HEK293 (cell line): ENCODE data around the gene NOL6.

Source experiments
- HOXA7 ChIP-seq: sonication (generic); formaldehyde crosslinking; IDR thresholded peaks from 2 replicates; pipeline ENCODE4 v1.8.1; 2022; ENCODE audit warnings: missing genetic modification reagents, borderline replicate concordance
- KLF10 ChIP-seq: fragments of 450-650 bp; IDR thresholded peaks from 2 replicates; pipeline ENCODE4 v1.5.1; 2018; ENCODE audit warnings: missing biosample characterization, mild to moderate bottlenecking, missing genetic modification characterization
- KLF8 ChIP-seq: fragments of 450-650 bp; formaldehyde crosslinking; IDR thresholded peaks from 2 replicates; pipeline ENCODE4 v1.5.1; 2016; ENCODE audit warnings: missing biosample characterization, missing genetic modification characterization
- OSR2 ChIP-seq: fragments of 450-650 bp; formaldehyde crosslinking; IDR thresholded peaks from 2 replicates; pipeline ENCODE4 v1.5.1; 2016; ENCODE audit warnings: missing biosample characterization, missing genetic modification characterization
- RBAK ChIP-seq: fragments of 450-650 bp; formaldehyde crosslinking; IDR thresholded peaks from 2 replicates; pipeline ENCODE4 v1.5.1; 2016; ENCODE audit warnings: missing biosample characterization, missing genetic modification characterization
- SP2 ChIP-seq: fragments of 450-650 bp; formaldehyde crosslinking; IDR thresholded peaks from 2 replicates; pipeline ENCODE4 v1.5.1; 2016; ENCODE audit warnings: missing biosample characterization, missing genetic modification characterization
- SP3 ChIP-seq: fragments of 450-650 bp; formaldehyde crosslinking; IDR thresholded peaks from 2 replicates; pipeline ENCODE4 v1.5.1; 2016; ENCODE audit warnings: missing biosample characterization, missing genetic modification characterization
- SP7 ChIP-seq: fragments of 450-650 bp; formaldehyde crosslinking; IDR thresholded peaks from 2 replicates; pipeline ENCODE4 v1.5.1; 2016; ENCODE audit warnings: missing biosample characterization, missing genetic modification characterization
- ZBTB8A ChIP-seq: fragments of 450-650 bp; formaldehyde crosslinking; IDR thresholded peaks from 2 replicates; pipeline ENCODE4 v1.5.1; 2016; ENCODE audit warnings: missing biosample characterization, missing genetic modification characterization
- ZFHX2 ChIP-seq: fragments of 450-650 bp; formaldehyde crosslinking; conservative IDR thresholded peaks from 2 replicates; pipeline ENCODE4 v1.5.1; 2016; ENCODE audit warnings: missing biosample characterization, missing genetic modification characterization
- ZNF146 ChIP-seq: fragments of 450-650 bp; formaldehyde crosslinking; IDR thresholded peaks from 2 replicates; pipeline ENCODE4 v1.5.1; 2016; ENCODE audit warnings: missing biosample characterization, missing genetic modification characterization
- ZNF16 ChIP-seq: fragments of 450-650 bp; formaldehyde crosslinking; IDR thresholded peaks from 2 replicates; pipeline ENCODE4 v1.5.1; 2016; ENCODE audit warnings: low read depth, missing biosample characterization, missing genetic modification characterization
- ZNF175 ChIP-seq: fragments of 450-650 bp; formaldehyde crosslinking; IDR thresholded peaks from 2 replicates; pipeline ENCODE4 v1.5.1; 2016; ENCODE audit warnings: missing biosample characterization, missing genetic modification characterization
- ZNF19 ChIP-seq: fragments of 450-650 bp; formaldehyde crosslinking; IDR thresholded peaks from 2 replicates; pipeline ENCODE4; 2016; ENCODE audit warnings: missing biosample characterization, missing genetic modification characterization, low read depth
- ZNF292 ChIP-seq: fragments of 450-650 bp; formaldehyde crosslinking; IDR thresholded peaks from 2 replicates; pipeline ENCODE4 v1.5.1; 2016; ENCODE audit warnings: low read depth, missing biosample characterization, missing genetic modification characterization, borderline replicate concordance
- ZNF302 ChIP-seq: fragments of 450-650 bp; formaldehyde crosslinking; IDR thresholded peaks from 2 replicates; pipeline ENCODE4 v1.5.1; 2016; ENCODE audit warnings: missing biosample characterization, missing genetic modification characterization, low read depth
- ZNF350 ChIP-seq: fragments of 450-650 bp; formaldehyde crosslinking; IDR thresholded peaks from 2 replicates; pipeline ENCODE4 v1.5.0; 2017; ENCODE audit warnings: missing biosample characterization, mild to moderate bottlenecking, missing genetic modification characterization
- ZNF404 ChIP-seq: fragments of 450-650 bp; formaldehyde crosslinking; IDR thresholded peaks from 2 replicates; pipeline ENCODE4 v1.5.1; 2017; ENCODE audit warnings: missing biosample characterization, missing genetic modification characterization
- ZNF501 ChIP-seq: fragments of 450-650 bp; formaldehyde crosslinking; IDR thresholded peaks from 2 replicates; pipeline ENCODE4 v1.5.1; 2016; ENCODE audit warnings: missing biosample characterization, missing genetic modification characterization
- ZNF510 ChIP-seq: fragments of 450-650 bp; formaldehyde crosslinking; IDR thresholded peaks from 2 replicates; pipeline ENCODE4 v1.5.1; 2018; ENCODE audit warnings: mild to moderate bottlenecking, missing genetic modification characterization, missing biosample characterization; ENCODE audit not compliant: insufficient replicate concordance
- ZNF549 ChIP-seq: fragments of 450-650 bp; IDR thresholded peaks from 2 replicates; pipeline ENCODE4 v1.5.1; 2018; ENCODE audit warnings: missing biosample characterization, missing genetic modification characterization, mild to moderate bottlenecking, inconsistent platforms, moderate library complexity
- ZNF555 ChIP-seq: fragments of 450-650 bp; formaldehyde crosslinking; conservative IDR thresholded peaks from 2 replicates; pipeline ENCODE4 v1.5.1; 2017; ENCODE audit warnings: missing biosample characterization, mild to moderate bottlenecking, missing genetic modification characterization, inconsistent platforms
- ZNF558 ChIP-seq: fragments of 450-650 bp; formaldehyde crosslinking; IDR thresholded peaks from 2 replicates; pipeline ENCODE4 v1.5.1; 2016; ENCODE audit warnings: missing biosample characterization, missing genetic modification characterization
- ZNF561 ChIP-seq: fragments of 450-650 bp; IDR thresholded peaks from 2 replicates; pipeline ENCODE4 v1.5.1; 2018; ENCODE audit warnings: missing biosample characterization, missing genetic modification characterization, borderline replicate concordance
- ZNF610 ChIP-seq: fragments of 450-650 bp; formaldehyde crosslinking; IDR thresholded peaks from 2 replicates; pipeline ENCODE4 v1.5.1; 2016; ENCODE audit warnings: missing biosample characterization, missing genetic modification characterization, borderline replicate concordance
- ZNF626 ChIP-seq: fragments of 450-650 bp; sonication (Bioruptor Pico); formaldehyde crosslinking; IDR thresholded peaks from 2 replicates; pipeline ENCODE4 v1.5.1; 2018; ENCODE audit warnings: missing biosample characterization, missing genetic modification characterization, inconsistent platforms
- ZNF654 ChIP-seq: fragments of 450-650 bp; formaldehyde crosslinking; IDR thresholded peaks from 2 replicates; pipeline ENCODE4 v1.5.1; 2016; ENCODE audit warnings: low read depth, missing biosample characterization, missing genetic modification characterization
- ZNF660 ChIP-seq: fragments of 450-650 bp; IDR thresholded peaks from 2 replicates; pipeline ENCODE4 v1.5.1; 2018; ENCODE audit warnings: missing biosample characterization, mild to moderate bottlenecking, missing genetic modification characterization
- ZNF707 ChIP-seq: fragments of 450-650 bp; formaldehyde crosslinking; IDR thresholded peaks from 2 replicates; pipeline ENCODE4 v1.5.1; 2016; ENCODE audit warnings: missing biosample characterization, missing genetic modification characterization
- ZNF747 ChIP-seq: fragments of 450-650 bp; formaldehyde crosslinking; IDR thresholded peaks from 2 replicates; pipeline ENCODE4 v1.5.1; 2016; ENCODE audit warnings: missing biosample characterization, missing genetic modification characterization
- ZSCAN30 ChIP-seq: fragments of 450-650 bp; IDR thresholded peaks from 2 replicates; pipeline ENCODE4 v1.5.1; 2018; ENCODE audit warnings: missing biosample characterization, mild to moderate bottlenecking, missing genetic modification characterization, moderate library complexity
- TF ChIP-seq, protein P1 (sequence below): fragments of 450-650 bp; formaldehyde crosslinking; IDR thresholded peaks from 2 replicates; pipeline ENCODE4 v1.5.1; 2016; ENCODE audit warnings: missing biosample characterization, missing genetic modification characterization
- TF ChIP-seq, protein P2 (sequence below): fragments of 450-650 bp; formaldehyde crosslinking; optimal IDR thresholded peaks from 2 replicates; pipeline ENCODE3; 2016; ENCODE audit warnings: missing biosample characterization, mild to moderate bottlenecking, missing genetic modification characterization
- TF ChIP-seq, protein P3 (sequence below): fragments of 450-650 bp; formaldehyde crosslinking; IDR thresholded peaks from 2 replicates; pipeline ENCODE4 v1.5.1; 2016; ENCODE audit warnings: missing biosample characterization, missing genetic modification characterization
- TF ChIP-seq, protein P4 (sequence below): fragments of 450-650 bp; formaldehyde crosslinking; IDR thresholded peaks from 2 replicates; pipeline ENCODE4 v1.5.1; 2016; ENCODE audit warnings: missing biosample characterization, missing genetic modification characterization

The NOL6 gene

DNA sequence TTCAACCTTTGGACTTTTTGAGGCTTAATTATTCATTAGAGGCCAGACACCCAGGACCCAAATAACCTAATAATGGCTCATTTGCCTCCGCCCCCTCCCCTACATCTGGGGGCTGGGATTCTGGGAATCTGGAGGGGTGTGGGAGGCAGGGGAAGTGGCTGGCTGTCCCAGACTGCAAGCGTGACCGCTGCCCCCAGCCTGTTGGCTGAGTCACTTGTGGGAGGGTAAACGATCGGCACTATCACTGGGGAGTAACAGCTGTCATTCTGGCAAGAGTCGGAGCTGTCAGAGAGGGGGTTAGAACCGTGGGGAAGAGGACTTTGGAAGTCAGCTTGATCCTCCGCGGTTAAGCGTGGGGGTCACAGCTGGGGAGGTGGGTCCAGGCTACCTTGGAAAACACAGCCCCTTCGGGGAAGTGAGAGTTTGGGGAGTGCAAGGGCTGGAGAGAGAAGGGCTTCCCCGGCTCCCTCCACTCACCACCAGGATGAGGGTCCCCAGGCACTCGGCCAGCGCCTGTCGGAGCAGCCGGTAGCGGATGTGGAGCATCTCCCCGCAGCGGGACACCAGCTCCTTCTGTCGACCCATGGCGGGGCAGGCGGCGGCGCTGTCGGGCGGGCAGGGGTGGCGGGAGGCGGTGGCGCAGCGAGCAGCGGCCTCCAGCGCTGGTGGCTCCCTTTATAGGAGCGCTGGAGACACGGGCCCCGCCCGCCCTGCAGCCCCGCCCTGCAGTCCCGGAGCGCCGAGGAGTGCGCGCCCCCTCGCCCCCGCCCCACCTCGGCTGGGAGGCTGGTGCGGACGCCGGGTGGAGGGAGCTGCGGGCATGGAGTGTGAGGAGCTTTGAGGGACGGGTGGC, 26.6 kb downstream of the NOL6 start, which contains the start of gene AQP3 (continued):
- TF ChIP-seq, protein P1, sequence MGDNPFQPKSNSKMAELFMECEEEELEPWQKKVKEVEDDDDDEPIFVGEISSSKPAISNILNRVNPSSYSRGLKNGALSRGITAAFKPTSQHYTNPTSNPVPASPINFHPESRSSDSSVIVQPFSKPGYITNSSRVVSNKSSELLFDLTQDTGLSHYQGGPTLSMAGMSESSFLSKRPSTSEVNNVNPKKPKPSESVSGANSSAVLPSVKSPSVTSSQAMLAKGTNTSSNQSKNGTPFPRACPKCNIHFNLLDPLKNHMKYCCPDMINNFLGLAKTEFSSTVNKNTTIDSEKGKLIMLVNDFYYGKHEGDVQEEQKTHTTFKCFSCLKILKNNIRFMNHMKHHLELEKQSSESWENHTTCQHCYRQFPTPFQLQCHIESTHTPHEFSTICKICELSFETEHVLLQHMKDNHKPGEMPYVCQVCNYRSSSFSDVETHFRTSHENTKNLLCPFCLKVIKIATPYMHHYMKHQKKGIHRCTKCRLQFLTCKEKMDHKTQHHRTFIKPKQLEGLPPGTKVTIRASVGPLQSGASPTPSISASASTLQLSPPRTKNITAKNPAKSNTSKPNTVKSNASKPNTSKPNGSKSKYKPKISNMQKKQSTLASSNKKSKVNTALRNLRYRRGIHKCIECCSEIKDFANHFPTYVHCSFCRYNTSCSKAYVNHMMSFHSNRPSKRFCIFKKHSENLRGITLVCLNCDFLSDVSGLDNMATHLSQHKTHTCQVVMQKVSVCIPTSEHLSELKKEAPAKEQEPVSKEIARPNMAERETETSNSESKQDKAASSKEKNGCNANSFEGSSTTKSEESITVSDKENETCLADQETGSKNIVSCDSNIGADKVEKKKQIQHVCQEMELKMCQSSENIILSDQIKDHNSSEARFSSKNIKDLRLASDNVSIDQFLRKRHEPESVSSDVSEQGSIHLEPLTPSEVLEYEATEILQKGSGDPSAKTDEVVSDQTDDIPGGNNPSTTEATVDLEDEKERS (tag by site-specific recombination): no peak
- TF ChIP-seq ZNF707 (tag by site-specific recombination): no peak
- no peak for TF ChIP-seq KLF8 (tag by site-specific recombination)
- TF ChIP-seq ZNF404 (tag by site-specific recombination): no peak
- TF ChIP-seq ZNF146 (tag by site-specific recombination): no peak
- no peak for TF ChIP-seq SP3 (tag by site-specific recombination)
- TF ChIP-seq, protein P2, sequence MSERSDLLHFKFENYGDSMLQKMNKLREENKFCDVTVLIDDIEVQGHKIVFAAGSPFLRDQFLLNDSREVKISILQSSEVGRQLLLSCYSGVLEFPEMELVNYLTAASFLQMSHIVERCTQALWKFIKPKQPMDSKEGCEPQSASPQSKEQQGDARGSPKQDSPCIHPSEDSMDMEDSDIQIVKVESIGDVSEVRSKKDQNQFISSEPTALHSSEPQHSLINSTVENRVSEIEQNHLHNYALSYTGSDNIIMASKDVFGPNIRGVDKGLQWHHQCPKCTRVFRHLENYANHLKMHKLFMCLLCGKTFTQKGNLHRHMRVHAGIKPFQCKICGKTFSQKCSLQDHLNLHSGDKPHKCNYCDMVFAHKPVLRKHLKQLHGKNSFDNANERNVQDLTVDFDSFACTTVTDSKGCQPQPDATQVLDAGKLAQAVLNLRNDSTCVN (tag by site-specific recombination): peak; percentile 52
- no peak for TF ChIP-seq ZNF549
- no peak for TF ChIP-seq ZNF626 (tag by site-specific recombination)
- TF ChIP-seq RBAK: no peak
- TF ChIP-seq ZNF654: no peak
- no peak for TF ChIP-seq ZNF19
- no peak for TF ChIP-seq ZNF555 (tag by site-specific recombination)
- TF ChIP-seq ZNF510 (tag by site-specific recombination): no peak
- TF ChIP-seq KLF10 (tag by site-specific recombination): no peak
- no peak for TF ChIP-seq ZNF350 (tag by site-specific recombination)
- 0 out of 2 replicates have a peak, but pooled peaks have one; percentile 20 for TF ChIP-seq OSR2
- no peak for TF ChIP-seq ZSCAN30 (tag by site-specific recombination)
- no peak for TF ChIP-seq ZNF561 (tag by site-specific recombination)
- no peak for TF ChIP-seq ZNF747 (tag by site-specific recombination)
- TF ChIP-seq, protein P3, sequence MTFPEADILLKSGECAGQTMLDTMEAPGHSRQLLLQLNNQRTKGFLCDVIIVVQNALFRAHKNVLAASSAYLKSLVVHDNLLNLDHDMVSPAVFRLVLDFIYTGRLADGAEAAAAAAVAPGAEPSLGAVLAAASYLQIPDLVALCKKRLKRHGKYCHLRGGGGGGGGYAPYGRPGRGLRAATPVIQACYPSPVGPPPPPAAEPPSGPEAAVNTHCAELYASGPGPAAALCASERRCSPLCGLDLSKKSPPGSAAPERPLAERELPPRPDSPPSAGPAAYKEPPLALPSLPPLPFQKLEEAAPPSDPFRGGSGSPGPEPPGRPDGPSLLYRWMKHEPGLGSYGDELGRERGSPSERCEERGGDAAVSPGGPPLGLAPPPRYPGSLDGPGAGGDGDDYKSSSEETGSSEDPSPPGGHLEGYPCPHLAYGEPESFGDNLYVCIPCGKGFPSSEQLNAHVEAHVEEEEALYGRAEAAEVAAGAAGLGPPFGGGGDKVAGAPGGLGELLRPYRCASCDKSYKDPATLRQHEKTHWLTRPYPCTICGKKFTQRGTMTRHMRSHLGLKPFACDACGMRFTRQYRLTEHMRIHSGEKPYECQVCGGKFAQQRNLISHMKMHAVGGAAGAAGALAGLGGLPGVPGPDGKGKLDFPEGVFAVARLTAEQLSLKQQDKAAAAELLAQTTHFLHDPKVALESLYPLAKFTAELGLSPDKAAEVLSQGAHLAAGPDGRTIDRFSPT (tag by site-specific recombination): no peak
- no peak for TF ChIP-seq ZNF302 (tag by site-specific recombination)
- no peak for TF ChIP-seq ZNF610 (tag by site-specific recombination)
- peak; percentile 53 for TF ChIP-seq SP7 (tag by site-specific recombination)
- no peak; the same call in 1 of the 2 replicates for TF ChIP-seq ZNF501 (tag by site-specific recombination)
- TF ChIP-seq ZNF175 (tag by site-specific recombination): no peak
- peak; percentile 56 for TF ChIP-seq SP2
- TF ChIP-seq, protein P4, sequence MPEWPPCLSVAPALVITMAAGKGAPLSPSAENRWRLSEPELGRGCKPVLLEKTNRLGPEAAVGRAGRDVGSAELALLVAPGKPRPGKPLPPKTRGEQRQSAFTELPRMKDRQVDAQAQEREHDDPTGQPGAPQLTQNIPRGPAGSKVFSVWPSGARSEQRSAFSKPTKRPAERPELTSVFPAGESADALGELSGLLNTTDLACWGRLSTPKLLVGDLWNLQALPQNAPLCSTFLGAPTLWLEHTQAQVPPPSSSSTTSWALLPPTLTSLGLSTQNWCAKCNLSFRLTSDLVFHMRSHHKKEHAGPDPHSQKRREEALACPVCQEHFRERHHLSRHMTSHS (tag by site-specific recombination): no peak
- TF ChIP-seq HOXA7 (CRISPR knock-in tag): no peak
- TF ChIP-seq ZNF558 (tag by site-specific recombination): no peak
- TF ChIP-seq ZBTB8A (tag by site-specific recombination): no peak
- TF ChIP-seq ZNF292 (tag by site-specific recombination): no peak
- TF ChIP-seq ZNF16 (tag by site-specific recombination): no peak
- TF ChIP-seq ZNF660: no peak
- TF ChIP-seq ZFHX2: peak; percentile 91
